HAP-1 (cell line): ENCODE results near the gene GPBP1.

ENCODE experiments used
- DNase-seq, 2 experiments: peaks; one replicate each; pipeline ENCODE4 v3.0.0-alpha.2; 2016 to 2020; ENCODE audit warnings: low spot score in 2 of 2
- H3K27me3 ChIP-seq: fragments of 250-450 bp; sonication (Bioruptor Pico); 2 replicates; pipeline ENCODE4 v1.5.1; 2020; ENCODE audit warnings: low read depth, mild to moderate bottlenecking, moderate library complexity
- H3K36me3 ChIP-seq: fragments of 250-450 bp; sonication (Bioruptor Pico); replicated peaks from 2 replicates; pipeline ENCODE4 v1.5.1; 2020; ENCODE audit warnings: mild to moderate bottlenecking
- H3K4me1 ChIP-seq: fragments of 250-450 bp; sonication (Bioruptor Pico); 2 replicates; pipeline ENCODE4 v1.5.1; 2020; ENCODE audit warnings: mild to moderate bottlenecking
- H3K4me3 ChIP-seq: fragments of 250-450 bp; sonication (Bioruptor Pico); 2 replicates; pipeline ENCODE4 v1.5.1; 2020; ENCODE audit warnings: mild to moderate bottlenecking, moderate library complexity
- H3K9me3 ChIP-seq: fragments of 250-450 bp; sonication (Bioruptor Pico); 2 replicates; pipeline ENCODE4 v1.5.1; 2020; ENCODE audit warnings: mild to moderate bottlenecking, moderate library complexity
- in situ Hi-C: fragments of 300-500 bp; cut with MboI; formaldehyde crosslinking; loops from 3 replicates; pipeline ENCODE4 v1.14.3; 2020; ENCODE audit warnings: low sequenced_read_pairs, inconsistent platforms, mixed read lengths

The GPBP1 gene

DNA sequence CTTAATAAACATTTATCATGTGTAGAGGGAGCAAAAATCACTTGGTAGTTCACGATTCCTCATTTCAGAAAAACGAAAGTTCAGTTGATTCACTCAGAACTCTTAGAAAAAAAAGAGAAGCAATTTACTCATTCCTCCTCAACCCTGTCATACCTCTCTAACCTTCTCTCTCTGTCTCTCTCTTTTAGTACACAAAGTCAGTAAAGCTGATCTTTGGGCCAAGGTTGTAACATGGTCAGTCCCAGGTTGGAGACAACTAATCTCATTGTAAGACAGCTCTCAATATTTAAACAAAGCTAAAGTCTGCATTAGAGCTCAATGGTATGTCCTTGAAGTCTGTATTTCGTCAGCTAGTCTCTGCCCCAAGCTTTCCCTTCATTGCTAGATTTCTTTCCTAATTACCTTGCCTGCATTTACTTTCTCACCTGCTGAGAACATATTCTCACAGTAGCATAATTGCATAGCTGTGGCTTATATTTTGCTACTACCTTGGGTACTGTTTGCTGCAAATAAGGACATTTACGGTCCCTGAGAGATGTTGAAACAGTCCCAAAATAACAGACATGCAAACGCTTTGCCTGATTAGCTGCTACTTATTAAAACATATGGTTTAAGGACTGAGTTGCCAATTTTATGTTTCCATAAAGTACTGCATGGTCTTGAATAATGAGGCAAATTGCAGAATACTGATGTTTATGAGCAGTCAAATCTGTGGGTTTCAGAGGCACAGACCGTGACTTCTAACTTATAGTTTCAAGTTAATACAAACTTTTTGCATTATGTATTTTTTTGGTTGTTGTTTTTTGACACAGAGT, 138.3 kb downstream of the GPBP1 start:
- H3K4me3 ChIP-seq, result no peak overlapping the region
- H3K4me1 ChIP-seq, result no peaks in the 10 kb centered on the region
- no peaks in the 10 kb centered on the region for H3K9me3 ChIP-seq
- H3K36me3 ChIP-seq, result no peaks in the 10 kb centered on the region
- in situ Hi-C loops, result no loop called here
- no peak for DNase-seq
- no peaks in the 10 kb centered on the region for H3K27me3 ChIP-seq

DNA sequence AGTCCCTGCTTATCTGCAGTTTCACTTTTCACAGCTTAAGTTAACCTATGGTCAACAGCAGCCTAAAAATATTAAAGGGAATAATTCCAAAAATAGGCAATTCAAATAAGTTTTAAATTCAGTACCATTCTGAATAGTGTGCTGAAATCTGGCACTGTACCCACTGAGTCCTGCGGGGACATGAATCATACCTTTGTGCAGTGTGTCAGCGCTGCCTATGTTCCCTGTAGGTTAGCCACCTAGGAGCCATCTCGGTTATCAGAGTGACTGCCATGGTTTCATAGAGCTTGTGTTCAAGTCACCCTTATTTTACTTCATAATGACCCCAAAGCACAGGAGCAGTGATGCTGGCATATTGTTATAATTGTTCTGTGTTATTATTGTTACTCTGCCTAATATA, 139.9 kb downstream of the GPBP1 start:
- Histone ChIP-seq H3K4me3 (no peak overlapping the region), H3K4me1 (no peaks in the 10 kb centered on the region), H3K9me3 (no peaks in the 10 kb centered on the region), H3K36me3 (no peaks in the 10 kb centered on the region), H3K27me3 (no peaks in the 10 kb centered on the region)
- DNase-seq, result no peak
- in situ Hi-C loops, result no loop called here
